K562 (cell line): Measurements from ENCODE around the gene PLPP6. TPM values are rescaled to one million over a fixed set of nuclear protein-coding genes. Genes with fewer than 3 reads are reported as not detected.

Experiments
- ATAC-seq: fragments of 200-7000 bp; cut with Tn5 transposase; 3 replicates; pipeline ENCODE4 v1.9.1; 2020; ENCODE audit warnings: moderate library complexity
- BruUV-seq: library from RNA; stranded (reverse); fragments of 400-500 nt; replicated peaks from 2 replicates; lab custom pipeline; 2021; lab: Mats Ljungman, UMichigan
- CTCF ChIA-PET: fragments of 300-600 bp; formaldehyde crosslinking; extraction: SDS; loops from one replicate; lab custom pipeline; 2021; ENCODE audit warnings: low intra/inter-chr PET ratio; lab: Yijun Ruan, JAX
- POLR2A ChIA-PET: fragments of 300-600, 350-650 bp; sonication (Branson Sonifier 250); formaldehyde crosslinking; extraction: SDS; loops from one replicate; lab custom pipeline; 2021; ENCODE audit warnings: antibody characterized with exemption, inconsistent platforms; lab: Yijun Ruan, JAX
- DNase-seq, 4 experiments: peaks; one replicate each; pipeline versions ENCODE4 v3.0.0 to v3.0.0-alpha.2; 2011 to 2018; ENCODE audit warnings: low spot score in 3 of 4, mixed read lengths in 3 of 4; ENCODE audit errors: extremely low read depth in 1 of 4
- FAIRE-seq: peaks from 2 replicates; lab custom pipeline; 2011; peaks lifted over from hg19 to GRCh38; lab: Jason Lieb, UNC
- H2AFZ ChIP-seq: 2 replicates; pipeline ENCODE4 v1.6.0; 2011; ENCODE audit warnings: low read depth, low read length, control low read depth, inconsistent platforms
- H3K27ac ChIP-seq: fragments of 200-600 bp; 3 replicates; pipeline ENCODE4 v1.8.0; 2011; ENCODE audit warnings: low read depth, mild to moderate bottlenecking, control low read depth, inconsistent platforms, low read length, moderate library complexity, mixed read lengths; ENCODE audit errors: extremely low read depth
- H3K27me3 ChIP-seq, 2 experiments: fragments of 300-600 bp in 1 of 2; 2 replicates in 1 of 2; 3 replicates in 1 of 2; pipeline versions ENCODE4 v1.6.0 to v1.8.0; 2011; ENCODE audit warnings: inconsistent platforms in 2 of 2, low read length in 2 of 2, mild to moderate bottlenecking in 1 of 2, mixed read lengths in 1 of 2, moderate library complexity in 1 of 2; ENCODE audit not compliant: control insufficient read depth in 2 of 2, insufficient read depth in 2 of 2
- H3K36me3 ChIP-seq: fragments of 300-600 bp; 3 replicates; pipeline ENCODE4 v1.8.0; 2011; ENCODE audit warnings: mild to moderate bottlenecking, low read length, inconsistent platforms; ENCODE audit not compliant: control insufficient read depth, insufficient read depth
- H3K4me1 ChIP-seq, 2 experiments: fragments of 200-600 bp in 1 of 2; replicated peaks in 1 of 2; 2 replicates in 1 of 2; 3 replicates in 1 of 2; pipeline versions ENCODE4 v1.5.1 to v1.8.0; 2011; ENCODE audit warnings: inconsistent platforms in 2 of 2, low read length in 2 of 2, mild to moderate bottlenecking in 1 of 2, mixed read lengths in 1 of 2, moderate library complexity in 1 of 2; ENCODE audit not compliant: control insufficient read depth in 2 of 2, insufficient read depth in 2 of 2
- H3K4me2 ChIP-seq: 2 replicates; pipeline ENCODE4 v1.6.1; 2011; ENCODE audit warnings: low read length, control low read depth, inconsistent platforms, mixed read lengths; ENCODE audit not compliant: insufficient read depth
- H3K4me3 ChIP-seq: fragments of 200-600 bp; sonication (generic), shearing (Covaris generic); 2 replicates; pipeline ENCODE4 v1.5.1; 2016; ENCODE audit warnings: control low read depth, inconsistent platforms
- H3K79me2 ChIP-seq: fragments of 200-600 bp; 3 replicates; pipeline ENCODE4 v1.8.0; 2011; ENCODE audit warnings: low read length, inconsistent platforms; ENCODE audit not compliant: control insufficient read depth, insufficient read depth
- H3K9ac ChIP-seq, 2 experiments: 2 replicates each; pipeline versions ENCODE4 v1.6.0 to v1.6.1; 2011; ENCODE audit warnings: low read depth in 2 of 2, low read length in 2 of 2, control low read depth in 1 of 2, inconsistent platforms in 1 of 2, mild to moderate bottlenecking in 1 of 2, mixed read lengths in 1 of 2; ENCODE audit not compliant: insufficient read depth in 1 of 2
- H3K9me1 ChIP-seq: one replicate; pipeline ENCODE4 v1.6.0; 2011; ENCODE audit warnings: inconsistent platforms, mild to moderate bottlenecking, low read length, moderate library complexity; ENCODE audit not compliant: control insufficient read depth, insufficient read depth
- H3K9me3 ChIP-seq: replicated peaks from 2 replicates; pipeline ENCODE4 v1.5.1; 2011; ENCODE audit warnings: low read depth, low read length, inconsistent platforms; ENCODE audit not compliant: control insufficient read depth, insufficient read depth
- H4K20me1 ChIP-seq: replicated peaks from 2 replicates; pipeline ENCODE4 v1.6.1; 2011; ENCODE audit warnings: low read length, inconsistent platforms, mixed read lengths; ENCODE audit not compliant: control insufficient read depth, insufficient read depth
- PURB ChIP-seq: sonication (generic); formaldehyde crosslinking; IDR thresholded peaks from 2 replicates; pipeline ENCODE4 v1.9.0; 2021; ENCODE audit warnings: low read depth, mild to moderate bottlenecking, missing genetic modification reagents
- RCOR1 ChIP-seq, 2 experiments: IDR thresholded peaks; 2 replicates each; pipeline ENCODE4 v1.6.1; 2012; ENCODE audit warnings: low read depth in 2 of 2, low read length in 2 of 2, borderline replicate concordance in 1 of 2, improper control_type of control experiment in 1 of 2
- ZNF121 ChIP-seq: sonication (generic); formaldehyde crosslinking; conservative IDR thresholded peaks from 2 replicates; pipeline ENCODE4 v1.8.0; 2022; ENCODE audit warnings: missing genetic modification reagents
- ZNF274 ChIP-seq: IDR thresholded peaks from 2 replicates; pipeline ENCODE4 v1.6.1; 2011; ENCODE audit warnings: low read depth, mild to moderate bottlenecking, low read length, moderate library complexity, borderline replicate concordance
- WGBS: fragments of 100-300 bp; shearing (Covaris generic); methylation state at CpG from one replicate; pipeline ENCODE4 v1.1.6; 2016; ENCODE audit warnings: low coverage, mixed read lengths; ENCODE audit not compliant: insufficient coverage; ENCODE audit errors: missing lambda C conversion rate; 5-methylcytosine and 5-hydroxymethylcytosine counted together
- in situ Hi-C: fragments of 300-500 bp; cut with MboI; formaldehyde crosslinking; loops from 4 replicates; pipeline ENCODE4 v1.15.0; 2018; ENCODE audit warnings: inconsistent platforms, mixed read lengths
- intact Hi-C: fragments of 100-400 bp; cut with micrococcal nuclease; formaldehyde crosslinking; loops from 2 replicates; pipeline ENCODE4 v1.14.2; 2022
- polyA plus RNA-seq, 8 experiments: library from polyadenylated mRNA; depleted of rRNA in 4 of 8; stranded (reverse) in 5 of 8; unstranded in 3 of 8; fragments of >200 nt; fragmentation: Nextera tagmentation in 2 of 8; fragmentation: Illumina TruSeq in 1 of 8; extraction: Ambion mirVana in 2 of 8; extraction: Trizol in 1 of 8; gene quantifications; 2 replicates each; pipeline versions ENCODE4 v1.2.1 to v1.2.3, GENCODE V29; 2011 to 2014; ENCODE audit warnings: inconsistent platforms in 1 of 8, missing spikeins in 1 of 8
- total RNA-seq, 7 experiments: library from RNA; depleted of rRNA in 6 of 7; stranded (reverse); fragments of >200 nt in 6 of 7; fragmentation: Illumina TruSeq in 2 of 7; extraction: Trizol in 2 of 7; gene quantifications; 2 replicates each; pipeline versions ENCODE4 v1.2.1 to v1.2.3, GENCODE V29; 2011 to 2021; ENCODE audit warnings: low replicate concordance in 1 of 7
- TF ChIP-seq, protein P1 (sequence below): sonication (generic); formaldehyde crosslinking; IDR thresholded peaks from 2 replicates; pipeline ENCODE4 v1.5.0; 2020; ENCODE audit warnings: missing genetic modification reagents
- TF ChIP-seq, protein P2 (sequence below): fragments of 250-450 bp; sonication (Bioruptor Pico); IDR thresholded peaks from 2 replicates; pipeline ENCODE4 v1.4.0; 2020; ENCODE audit warnings: mild to moderate bottlenecking, moderate library complexity, borderline replicate concordance
- TF ChIP-seq, protein P3 (sequence below): fragments of 250-450 bp; sonication (Bioruptor Pico); IDR thresholded peaks from 2 replicates; pipeline ENCODE4 v1.5.0; 2021

The PLPP6 gene
- total and polyA plus RNA-seq, 9 of the 15 experiments (the other 6 are each of a cell fraction or from before 2014, with no cell fraction given): 1.9 to 8.9 (median 5.6) TPM

DNA sequence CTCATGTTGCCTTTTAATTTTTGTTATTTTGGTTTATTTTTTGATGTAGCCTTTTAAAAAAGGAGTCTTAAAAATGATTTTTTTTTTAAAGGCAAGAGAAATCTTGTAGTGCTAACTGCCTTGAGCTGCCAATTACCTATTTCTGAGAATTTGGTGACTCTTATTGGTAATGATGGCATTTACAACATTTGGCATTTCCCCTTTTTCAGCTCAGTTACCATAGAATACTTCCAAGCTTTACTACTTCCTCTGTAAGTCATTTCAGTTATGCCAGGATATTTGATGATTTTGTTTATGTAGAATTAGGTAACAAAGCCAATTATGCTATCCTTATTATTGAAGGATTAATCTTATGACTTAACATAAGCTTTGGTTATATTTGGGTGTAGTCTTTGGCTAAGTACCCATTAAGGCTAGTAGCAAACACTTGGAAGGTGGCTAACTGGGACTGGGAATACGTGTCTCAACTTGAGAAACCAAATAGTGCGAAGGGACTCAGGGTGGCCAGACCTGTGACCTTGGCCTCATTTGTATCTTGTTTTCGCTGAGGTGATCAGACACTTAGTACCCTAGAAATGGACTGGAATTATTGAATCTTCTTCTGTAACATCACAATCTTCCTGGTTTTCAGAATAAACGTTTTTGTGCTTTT is 45.0 kb downstream of the PLPP6 start:
- Histone ChIP-seq H3K9me1 (no peaks in the 10 kb centered on the region), H4K20me1 (no peaks in the 10 kb centered on the region), H3K9ac (no peak overlapping the region), H3K36me3 (peaks cover 73% of the 10 kb centered on the region; the same call in 2 of the 3 replicates), H3K27me3 (no peaks in the 10 kb centered on the region), H3K9me3 (no peaks in the 10 kb centered on the region), H2AFZ (no peak overlapping the region), H3K4me1 (no peaks in the 10 kb centered on the region), H3K4me2 (no peak overlapping the region), H3K4me3 (no peak overlapping the region), H3K79me2 (no peaks in the 10 kb centered on the region), H3K27ac (0 out of 3 replicates have a peak overlapping the region, but pooled peaks have one; percentile 22)
- no peak for FAIRE-seq
- BruUV-seq: no TSS peak
- ATAC-seq: no peak
- CTCF ChIA-PET: no interaction called here
- 51% methylated on average over 4 of the region's 4 CpGs for WGBS
- DNase-seq: no peak
- POLR2A ChIA-PET: interaction anchor here (0.6 kb wide), 1 partner anchor 89 kb away, joined by 4 read pairs; no protein-coding TSS in a partner anchor
- no peak for TF ChIP-seq ZNF121 (CRISPR knock-in tag)
- TF ChIP-seq ZNF274: no peak
- no peak for TF ChIP-seq PURB (CRISPR knock-in tag)
- no peak for TF ChIP-seq RCOR1 (IDR thresholded peaks at IDR 0.05; ENCODE audit: borderline replicate concordance in 1 of 2, low read depth in 2 of 2, low read length in 2 of 2)
- in situ Hi-C loops: no loop called here
- intact Hi-C loops: no loop called here

DNA sequence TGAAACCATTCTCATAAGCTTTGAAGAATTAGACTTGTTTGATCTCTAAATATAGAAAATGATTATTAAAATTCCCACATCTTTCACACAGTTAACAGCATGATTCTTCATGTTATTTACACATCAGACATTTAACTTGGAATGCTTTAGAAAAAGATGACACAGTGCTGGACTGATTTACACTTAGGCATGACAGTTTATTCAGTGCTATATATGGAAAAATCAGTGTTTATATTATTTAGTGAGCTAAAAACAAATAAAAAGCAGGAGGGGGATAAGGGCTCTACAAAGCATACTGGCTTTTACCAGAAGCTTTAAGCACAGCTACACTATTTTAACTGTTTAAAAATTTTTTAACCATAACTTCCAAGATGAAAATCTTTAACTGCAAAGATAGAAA is 47.3 kb downstream of the PLPP6 start:
- no peak overlapping the region for H3K4me3 ChIP-seq
- H3K9ac ChIP-seq: no peak overlapping the region
- no peaks in the 10 kb centered on the region for H3K79me2 ChIP-seq
- H4K20me1 ChIP-seq: no peaks in the 10 kb centered on the region
- H2AFZ ChIP-seq: no peak overlapping the region
- in situ Hi-C loops: no loop called here
- H3K27ac ChIP-seq: no peak overlapping the region
- H3K4me2 ChIP-seq: no peak overlapping the region
- no peak for ATAC-seq
- intact Hi-C loops: no loop called here
- FAIRE-seq: no peak
- no TSS peak for BruUV-seq
- no peaks in the 10 kb centered on the region for H3K9me1 ChIP-seq
- no peaks in the 10 kb centered on the region; the same call in 1 of the 2 replicates for H3K9me3 ChIP-seq
- no peaks in the 10 kb centered on the region for H3K27me3 ChIP-seq
- H3K4me1 ChIP-seq: no peaks in the 10 kb centered on the region
- H3K36me3 ChIP-seq: peaks cover 74% of the 10 kb centered on the region; the same call in 2 of the 3 replicates
- ChIA-PET POLR2A (interaction anchor here (0.6 kb wide), 1 partner anchor 27 kb away, joined by 3 read pairs; no protein-coding TSS in a partner anchor), CTCF (no interaction called here)
- DNase-seq: no peak
- TF ChIP-seq, protein P1, sequence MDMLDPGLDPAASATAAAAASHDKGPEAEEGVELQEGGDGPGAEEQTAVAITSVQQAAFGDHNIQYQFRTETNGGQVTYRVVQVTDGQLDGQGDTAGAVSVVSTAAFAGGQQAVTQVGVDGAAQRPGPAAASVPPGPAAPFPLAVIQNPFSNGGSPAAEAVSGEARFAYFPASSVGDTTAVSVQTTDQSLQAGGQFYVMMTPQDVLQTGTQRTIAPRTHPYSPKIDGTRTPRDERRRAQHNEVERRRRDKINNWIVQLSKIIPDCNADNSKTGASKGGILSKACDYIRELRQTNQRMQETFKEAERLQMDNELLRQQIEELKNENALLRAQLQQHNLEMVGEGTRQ (CRISPR knock-in tag): no peak
- TF ChIP-seq, protein P2, sequence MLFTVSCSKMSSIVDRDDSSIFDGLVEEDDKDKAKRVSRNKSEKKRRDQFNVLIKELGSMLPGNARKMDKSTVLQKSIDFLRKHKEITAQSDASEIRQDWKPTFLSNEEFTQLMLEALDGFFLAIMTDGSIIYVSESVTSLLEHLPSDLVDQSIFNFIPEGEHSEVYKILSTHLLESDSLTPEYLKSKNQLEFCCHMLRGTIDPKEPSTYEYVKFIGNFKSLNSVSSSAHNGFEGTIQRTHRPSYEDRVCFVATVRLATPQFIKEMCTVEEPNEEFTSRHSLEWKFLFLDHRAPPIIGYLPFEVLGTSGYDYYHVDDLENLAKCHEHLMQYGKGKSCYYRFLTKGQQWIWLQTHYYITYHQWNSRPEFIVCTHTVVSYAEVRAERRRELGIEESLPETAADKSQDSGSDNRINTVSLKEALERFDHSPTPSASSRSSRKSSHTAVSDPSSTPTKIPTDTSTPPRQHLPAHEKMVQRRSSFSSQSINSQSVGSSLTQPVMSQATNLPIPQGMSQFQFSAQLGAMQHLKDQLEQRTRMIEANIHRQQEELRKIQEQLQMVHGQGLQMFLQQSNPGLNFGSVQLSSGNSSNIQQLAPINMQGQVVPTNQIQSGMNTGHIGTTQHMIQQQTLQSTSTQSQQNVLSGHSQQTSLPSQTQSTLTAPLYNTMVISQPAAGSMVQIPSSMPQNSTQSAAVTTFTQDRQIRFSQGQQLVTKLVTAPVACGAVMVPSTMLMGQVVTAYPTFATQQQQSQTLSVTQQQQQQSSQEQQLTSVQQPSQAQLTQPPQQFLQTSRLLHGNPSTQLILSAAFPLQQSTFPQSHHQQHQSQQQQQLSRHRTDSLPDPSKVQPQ: no peak
- TF ChIP-seq, protein P3, sequence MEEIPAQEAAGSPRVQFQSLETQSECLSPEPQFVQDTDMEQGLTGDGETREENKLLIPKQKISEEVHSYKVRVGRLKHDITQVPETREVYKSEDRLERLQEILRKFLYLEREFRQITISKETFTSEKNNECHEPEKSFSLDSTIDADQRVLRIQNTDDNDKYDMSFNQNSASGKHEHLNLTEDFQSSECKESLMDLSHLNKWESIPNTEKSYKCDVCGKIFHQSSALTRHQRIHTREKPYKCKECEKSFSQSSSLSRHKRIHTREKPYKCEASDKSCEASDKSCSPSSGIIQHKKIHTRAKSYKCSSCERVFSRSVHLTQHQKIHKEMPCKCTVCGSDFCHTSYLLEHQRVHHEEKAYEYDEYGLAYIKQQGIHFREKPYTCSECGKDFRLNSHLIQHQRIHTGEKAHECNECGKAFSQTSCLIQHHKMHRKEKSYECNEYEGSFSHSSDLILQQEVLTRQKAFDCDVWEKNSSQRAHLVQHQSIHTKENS (CRISPR knock-in tag): no peak
